WTC11 (cell line): ENCODE measurements around the gene SALL3. TPM values are rescaled to one million over a fixed set of nuclear protein-coding genes. Genes with fewer than 3 reads are reported as not detected.

Experiments
- ATAC-seq: fragments of 200-7000 bp; cut with Tn5 transposase; 2 replicates; pipeline ENCODE4 v1.10.0; 2021; ENCODE audit warnings: mild to moderate bottlenecking, moderate library complexity
- CTCF ChIA-PET: fragments of 300-600 bp; sonication (Branson Sonifier 250); formaldehyde crosslinking; loops from one replicate; lab custom pipeline; 2021; ENCODE audit warnings: antibody characterized with exemption; lab: Charles Lee
- POLR2A ChIA-PET: fragments of 350-600 bp; sonication (Branson Sonifier 250); formaldehyde crosslinking; loops from one replicate; lab custom pipeline; 2021; ENCODE audit warnings: antibody characterized with exemption; lab: Charles Lee
- DNase-seq: peaks from one replicate; pipeline ENCODE4 v3.0.0; 2021; ENCODE audit warnings: low spot score
- H3K27ac Mint-ChIP-seq: 2 replicates; pipeline ENCODE4 v1.8.0; 2021; ENCODE audit warnings: mixed read lengths
- H3K27me3 Mint-ChIP-seq: 2 replicates; pipeline ENCODE4 v1.8.0; 2021; ENCODE audit warnings: low read depth, mild to moderate bottlenecking, moderate library complexity, mixed read lengths
- H3K36me3 Mint-ChIP-seq: 2 replicates; pipeline ENCODE4 v1.8.0; 2021; ENCODE audit warnings: mixed read lengths
- H3K4me1 Mint-ChIP-seq: 2 replicates; pipeline ENCODE4 v1.8.0; 2022; ENCODE audit warnings: mixed read lengths
- H3K4me3 Mint-ChIP-seq: 2 replicates; pipeline ENCODE4 v1.8.0; 2021; ENCODE audit warnings: mild to moderate bottlenecking, moderate library complexity, mixed read lengths
- H3K9me3 Mint-ChIP-seq: 2 replicates; pipeline ENCODE4 v1.8.0; 2021; ENCODE audit warnings: mixed read lengths
- ETV6 ChIP-seq: sonication (generic); formaldehyde crosslinking; IDR thresholded peaks from 2 replicates; pipeline ENCODE4 v1.8.1; 2022; ENCODE audit warnings: mild to moderate bottlenecking, missing genetic modification reagents
- JAZF1 ChIP-seq: fragments of 250-450 bp; sonication (Bioruptor Pico); IDR thresholded peaks from 2 replicates; pipeline ENCODE4 v1.9.0; 2021; ENCODE audit warnings: moderate library complexity, mild to moderate bottlenecking, inconsistent platforms
- MAX ChIP-seq: sonication (generic); formaldehyde crosslinking; IDR thresholded peaks from 2 replicates; pipeline ENCODE4 v1.8.0; 2022; ENCODE audit warnings: mild to moderate bottlenecking, missing genetic modification reagents
- NFATC4 ChIP-seq: fragments of 250-450 bp; sonication (Bioruptor Pico); IDR thresholded peaks from 2 replicates; pipeline ENCODE4 v1.9.0; 2021; ENCODE audit warnings: mild to moderate bottlenecking
- RORB ChIP-seq: fragments of 250-450 bp; sonication (Bioruptor Pico); IDR thresholded peaks from 2 replicates; pipeline ENCODE4 v1.9.0; 2021; ENCODE audit warnings: mild to moderate bottlenecking
- TCF7 ChIP-seq: sonication (generic); formaldehyde crosslinking; IDR thresholded peaks from 2 replicates; pipeline ENCODE4 v1.8.0; 2022; ENCODE audit warnings: mild to moderate bottlenecking, low read depth, missing genetic modification reagents, moderate library complexity
- TEAD1 ChIP-seq: sonication (generic); formaldehyde crosslinking; IDR thresholded peaks from 2 replicates; pipeline ENCODE4 v1.8.0; 2022; ENCODE audit warnings: mild to moderate bottlenecking, missing genetic modification reagents
- ZNF121 ChIP-seq: sonication (generic); formaldehyde crosslinking; IDR thresholded peaks from 2 replicates; pipeline ENCODE4 v1.8.0; 2023; ENCODE audit warnings: missing genetic modification reagents
- ZNF232 ChIP-seq: sonication (generic); formaldehyde crosslinking; IDR thresholded peaks from 2 replicates; pipeline ENCODE4 v1.8.0; 2022; ENCODE audit warnings: mild to moderate bottlenecking, missing genetic modification reagents
- ZNF263 ChIP-seq: sonication (generic); formaldehyde crosslinking; IDR thresholded peaks from 2 replicates; pipeline ENCODE4 v1.8.1; 2022; ENCODE audit warnings: low read depth, mild to moderate bottlenecking, moderate library complexity, missing genetic modification reagents
- ZNF317 ChIP-seq: sonication (generic); formaldehyde crosslinking; IDR thresholded peaks from 2 replicates; pipeline ENCODE4 v1.8.1; 2023; ENCODE audit warnings: low read depth, mild to moderate bottlenecking, moderate library complexity, missing genetic modification reagents, borderline replicate concordance
- ZNF512 ChIP-seq: sonication (generic); formaldehyde crosslinking; IDR thresholded peaks from 2 replicates; pipeline ENCODE4 v1.8.1; 2022; ENCODE audit warnings: missing genetic modification reagents, borderline replicate concordance
- total RNA-seq: library from RNA; stranded (reverse); gene quantifications from 3 replicates; pipeline ENCODE4 v1.2.3, GENCODE V29; 2021
- TF ChIP-seq, protein P1 (sequence below): fragments of 250-450 bp; sonication (Bioruptor Pico); IDR thresholded peaks from 2 replicates; pipeline ENCODE4 v1.9.0; 2021; ENCODE audit warnings: mild to moderate bottlenecking
- TF ChIP-seq, protein P2 (sequence below): sonication (generic); formaldehyde crosslinking; IDR thresholded peaks from 2 replicates; pipeline ENCODE4 v1.8.0; 2022; ENCODE audit warnings: mild to moderate bottlenecking, missing genetic modification reagents
- TF ChIP-seq, protein P3 (sequence below): sonication (generic); formaldehyde crosslinking; IDR thresholded peaks from 2 replicates; pipeline ENCODE4 v1.8.1; 2022; ENCODE audit warnings: low read depth, missing genetic modification reagents, borderline replicate concordance
- TF ChIP-seq, protein P4 (sequence below): fragments of 250-450 bp; sonication (Bioruptor Pico); IDR thresholded peaks from 2 replicates; pipeline ENCODE4 v1.9.0; 2021; ENCODE audit warnings: mild to moderate bottlenecking
- TF ChIP-seq, protein P5 (sequence below): sonication (generic); formaldehyde crosslinking; IDR thresholded peaks from 2 replicates; pipeline ENCODE4 v1.8.0; 2022; ENCODE audit warnings: missing genetic modification reagents

SALL3 gene
- total RNA-seq, 1 experiment from 2014 or later = 87.0 TPM

DNA sequence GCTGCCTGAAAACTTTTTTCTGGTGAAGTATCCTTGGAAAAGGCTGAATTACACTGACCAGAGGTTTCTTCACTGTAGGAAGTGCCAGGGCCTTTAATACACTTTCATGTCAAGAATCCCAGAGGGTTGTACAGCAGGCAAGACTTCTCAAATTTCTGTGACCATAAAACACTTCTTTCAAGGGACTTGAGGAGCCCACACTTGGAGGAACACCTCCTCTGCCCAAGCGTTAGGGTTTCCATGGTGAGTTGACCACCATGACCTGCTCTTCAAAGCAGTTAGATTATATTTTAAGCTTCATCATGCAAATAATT, 12.9 kb upstream of the SALL3 start:
- DNase-seq (no peak), ATAC-seq (no peak)
- peaks cover 24% of the 10 kb centered on the region for H3K36me3 Mint-ChIP-seq
- H3K27ac Mint-ChIP-seq = no peak overlapping the region
- CTCF ChIA-PET = no interaction called here
- H3K27me3 Mint-ChIP-seq = peaks cover 30% of the 10 kb centered on the region
- H3K9me3 Mint-ChIP-seq = peaks cover 31% of the 10 kb centered on the region
- no peak for TF ChIP-seq ZNF121 (CRISPR knock-in tag)
- TF ChIP-seq ZNF232 (CRISPR knock-in tag) = no peak
- no peak for TF ChIP-seq MAX (CRISPR knock-in tag)
- TF ChIP-seq, protein P1, sequence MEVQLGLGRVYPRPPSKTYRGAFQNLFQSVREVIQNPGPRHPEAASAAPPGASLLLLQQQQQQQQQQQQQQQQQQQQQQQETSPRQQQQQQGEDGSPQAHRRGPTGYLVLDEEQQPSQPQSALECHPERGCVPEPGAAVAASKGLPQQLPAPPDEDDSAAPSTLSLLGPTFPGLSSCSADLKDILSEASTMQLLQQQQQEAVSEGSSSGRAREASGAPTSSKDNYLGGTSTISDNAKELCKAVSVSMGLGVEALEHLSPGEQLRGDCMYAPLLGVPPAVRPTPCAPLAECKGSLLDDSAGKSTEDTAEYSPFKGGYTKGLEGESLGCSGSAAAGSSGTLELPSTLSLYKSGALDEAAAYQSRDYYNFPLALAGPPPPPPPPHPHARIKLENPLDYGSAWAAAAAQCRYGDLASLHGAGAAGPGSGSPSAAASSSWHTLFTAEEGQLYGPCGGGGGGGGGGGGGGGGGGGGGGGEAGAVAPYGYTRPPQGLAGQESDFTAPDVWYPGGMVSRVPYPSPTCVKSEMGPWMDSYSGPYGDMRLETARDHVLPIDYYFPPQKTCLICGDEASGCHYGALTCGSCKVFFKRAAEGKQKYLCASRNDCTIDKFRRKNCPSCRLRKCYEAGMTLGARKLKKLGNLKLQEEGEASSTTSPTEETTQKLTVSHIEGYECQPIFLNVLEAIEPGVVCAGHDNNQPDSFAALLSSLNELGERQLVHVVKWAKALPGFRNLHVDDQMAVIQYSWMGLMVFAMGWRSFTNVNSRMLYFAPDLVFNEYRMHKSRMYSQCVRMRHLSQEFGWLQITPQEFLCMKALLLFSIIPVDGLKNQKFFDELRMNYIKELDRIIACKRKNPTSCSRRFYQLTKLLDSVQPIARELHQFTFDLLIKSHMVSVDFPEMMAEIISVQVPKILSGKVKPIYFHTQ (CRISPR knock-in tag) = no peak
- no peak for TF ChIP-seq TEAD1
- no peak for TF ChIP-seq ZNF263
- TF ChIP-seq ETV6 = no peak
- no peak for TF ChIP-seq ZNF317 (CRISPR knock-in tag)
- TF ChIP-seq, protein P2, sequence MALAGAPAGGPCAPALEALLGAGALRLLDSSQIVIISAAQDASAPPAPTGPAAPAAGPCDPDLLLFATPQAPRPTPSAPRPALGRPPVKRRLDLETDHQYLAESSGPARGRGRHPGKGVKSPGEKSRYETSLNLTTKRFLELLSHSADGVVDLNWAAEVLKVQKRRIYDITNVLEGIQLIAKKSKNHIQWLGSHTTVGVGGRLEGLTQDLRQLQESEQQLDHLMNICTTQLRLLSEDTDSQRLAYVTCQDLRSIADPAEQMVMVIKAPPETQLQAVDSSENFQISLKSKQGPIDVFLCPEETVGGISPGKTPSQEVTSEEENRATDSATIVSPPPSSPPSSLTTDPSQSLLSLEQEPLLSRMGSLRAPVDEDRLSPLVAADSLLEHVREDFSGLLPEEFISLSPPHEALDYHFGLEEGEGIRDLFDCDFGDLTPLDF (CRISPR knock-in tag) = no peak
- TF ChIP-seq, protein P3, sequence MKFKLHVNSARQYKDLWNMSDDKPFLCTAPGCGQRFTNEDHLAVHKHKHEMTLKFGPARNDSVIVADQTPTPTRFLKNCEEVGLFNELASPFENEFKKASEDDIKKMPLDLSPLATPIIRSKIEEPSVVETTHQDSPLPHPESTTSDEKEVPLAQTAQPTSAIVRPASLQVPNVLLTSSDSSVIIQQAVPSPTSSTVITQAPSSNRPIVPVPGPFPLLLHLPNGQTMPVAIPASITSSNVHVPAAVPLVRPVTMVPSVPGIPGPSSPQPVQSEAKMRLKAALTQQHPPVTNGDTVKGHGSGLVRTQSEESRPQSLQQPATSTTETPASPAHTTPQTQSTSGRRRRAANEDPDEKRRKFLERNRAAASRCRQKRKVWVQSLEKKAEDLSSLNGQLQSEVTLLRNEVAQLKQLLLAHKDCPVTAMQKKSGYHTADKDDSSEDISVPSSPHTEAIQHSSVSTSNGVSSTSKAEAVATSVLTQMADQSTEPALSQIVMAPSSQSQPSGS (CRISPR knock-in tag) = no peak
- POLR2A ChIA-PET = no interaction called here
- no peak overlapping the region for H3K4me3 Mint-ChIP-seq
- H3K4me1 Mint-ChIP-seq = peaks cover 3% of the 10 kb centered on the region; the same call in 1 of the 2 replicates

DNA sequence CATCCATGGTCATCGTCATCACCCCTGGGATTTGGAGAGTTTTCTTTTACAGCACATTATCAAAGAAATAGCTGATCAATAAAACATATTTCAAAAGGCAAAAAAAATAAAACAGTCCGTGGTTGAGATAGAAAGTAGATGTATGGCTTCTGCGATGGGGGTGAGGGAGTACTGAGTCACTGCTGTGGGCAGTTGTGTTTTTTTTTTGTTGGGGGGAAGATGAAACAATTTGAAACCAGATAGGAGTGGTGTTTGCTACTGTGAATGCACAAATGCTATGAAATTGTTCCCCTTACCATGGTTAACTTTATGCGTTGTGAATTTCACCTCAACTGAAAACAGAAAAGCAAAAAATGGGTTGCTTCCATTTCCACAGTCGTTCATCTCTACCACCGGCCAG, 11.9 kb upstream of the SALL3 start:
- peaks cover 6% of the 10 kb centered on the region for H3K4me1 Mint-ChIP-seq
- no peak for TF ChIP-seq RORB (CRISPR knock-in tag)
- TF ChIP-seq NFATC4 (CRISPR knock-in tag) = no peak
- TF ChIP-seq ZNF512 = no peak
- TF ChIP-seq, protein P4, sequence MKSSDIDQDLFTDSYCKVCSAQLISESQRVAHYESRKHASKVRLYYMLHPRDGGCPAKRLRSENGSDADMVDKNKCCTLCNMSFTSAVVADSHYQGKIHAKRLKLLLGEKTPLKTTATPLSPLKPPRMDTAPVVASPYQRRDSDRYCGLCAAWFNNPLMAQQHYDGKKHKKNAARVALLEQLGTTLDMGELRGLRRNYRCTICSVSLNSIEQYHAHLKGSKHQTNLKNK (CRISPR knock-in tag) = no peak
- TF ChIP-seq, protein P5, sequence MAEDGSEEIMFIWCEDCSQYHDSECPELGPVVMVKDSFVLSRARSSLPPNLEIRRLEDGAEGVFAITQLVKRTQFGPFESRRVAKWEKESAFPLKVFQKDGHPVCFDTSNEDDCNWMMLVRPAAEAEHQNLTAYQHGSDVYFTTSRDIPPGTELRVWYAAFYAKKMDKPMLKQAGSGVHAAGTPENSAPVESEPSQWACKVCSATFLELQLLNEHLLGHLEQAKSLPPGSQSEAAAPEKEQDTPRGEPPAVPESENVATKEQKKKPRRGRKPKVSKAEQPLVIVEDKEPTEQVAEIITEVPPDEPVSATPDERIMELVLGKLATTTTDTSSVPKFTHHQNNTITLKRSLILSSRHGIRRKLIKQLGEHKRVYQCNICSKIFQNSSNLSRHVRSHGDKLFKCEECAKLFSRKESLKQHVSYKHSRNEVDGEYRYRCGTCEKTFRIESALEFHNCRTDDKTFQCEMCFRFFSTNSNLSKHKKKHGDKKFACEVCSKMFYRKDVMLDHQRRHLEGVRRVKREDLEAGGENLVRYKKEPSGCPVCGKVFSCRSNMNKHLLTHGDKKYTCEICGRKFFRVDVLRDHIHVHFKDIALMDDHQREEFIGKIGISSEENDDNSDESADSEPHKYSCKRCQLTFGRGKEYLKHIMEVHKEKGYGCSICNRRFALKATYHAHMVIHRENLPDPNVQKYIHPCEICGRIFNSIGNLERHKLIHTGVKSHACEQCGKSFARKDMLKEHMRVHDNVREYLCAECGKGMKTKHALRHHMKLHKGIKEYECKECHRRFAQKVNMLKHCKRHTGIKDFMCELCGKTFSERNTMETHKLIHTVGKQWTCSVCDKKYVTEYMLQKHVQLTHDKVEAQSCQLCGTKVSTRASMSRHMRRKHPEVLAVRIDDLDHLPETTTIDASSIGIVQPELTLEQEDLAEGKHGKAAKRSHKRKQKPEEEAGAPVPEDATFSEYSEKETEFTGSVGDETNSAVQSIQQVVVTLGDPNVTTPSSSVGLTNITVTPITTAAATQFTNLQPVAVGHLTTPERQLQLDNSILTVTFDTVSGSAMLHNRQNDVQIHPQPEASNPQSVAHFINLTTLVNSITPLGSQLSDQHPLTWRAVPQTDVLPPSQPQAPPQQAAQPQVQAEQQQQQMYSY = no peak
- no peak for TF ChIP-seq JAZF1 (CRISPR knock-in tag)
- TF ChIP-seq TCF7 (CRISPR knock-in tag) = no peak

More for the DNA sequence above, 11.9 kb upstream of the SALL3 start:
- Mint-ChIP-seq H3K27ac (no peak overlapping the region), H3K4me3 (no peak overlapping the region), H3K36me3 (peaks cover 15% of the 10 kb centered on the region), H3K9me3 (peaks cover 21% of the 10 kb centered on the region), H3K27me3 (peaks cover 39% of the 10 kb centered on the region)
- ChIA-PET POLR2A (no interaction called here), CTCF (no interaction called here)
- DNase-seq (no peak), ATAC-seq (no peak)
